ENCODE data around the gene SLC7A1.

The SLC7A1 gene

DNA sequence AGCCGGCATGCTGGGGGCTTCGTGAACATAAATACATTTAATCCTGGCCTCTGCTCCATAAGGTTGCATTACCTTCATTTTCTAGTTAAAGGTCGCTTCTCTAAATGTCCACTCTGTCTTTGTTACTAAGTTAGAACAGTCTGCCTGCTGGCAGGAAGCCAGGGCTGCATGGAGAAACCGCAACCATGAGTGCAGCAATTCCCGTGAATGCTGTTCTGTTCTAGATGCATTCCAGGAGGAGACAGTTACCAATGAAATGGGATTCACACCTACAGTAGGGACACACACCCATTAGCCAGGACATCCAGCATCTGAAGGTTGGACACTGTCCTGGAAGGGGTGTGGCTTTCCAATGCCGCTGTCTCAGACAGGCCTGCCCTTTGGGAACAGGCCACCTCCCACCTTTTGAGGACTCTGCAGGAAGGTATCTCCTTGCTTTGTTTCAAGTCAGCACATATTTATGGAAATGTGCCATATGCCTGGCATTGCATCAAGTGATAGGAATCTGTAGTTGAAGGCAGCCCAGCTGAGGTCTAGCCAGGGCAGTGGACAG, 129.7 kb downstream of the SLC7A1 start:
- no peak overlapping the region for H3K4me3 ChIP-seq (replicated peaks; ENCODE audit: low read depth, low read length)
- peak; percentile 66 for DNase-seq (ENCODE audit: extremely low read depth, low read depth)
- TF ChIP-seq, protein P1, sequence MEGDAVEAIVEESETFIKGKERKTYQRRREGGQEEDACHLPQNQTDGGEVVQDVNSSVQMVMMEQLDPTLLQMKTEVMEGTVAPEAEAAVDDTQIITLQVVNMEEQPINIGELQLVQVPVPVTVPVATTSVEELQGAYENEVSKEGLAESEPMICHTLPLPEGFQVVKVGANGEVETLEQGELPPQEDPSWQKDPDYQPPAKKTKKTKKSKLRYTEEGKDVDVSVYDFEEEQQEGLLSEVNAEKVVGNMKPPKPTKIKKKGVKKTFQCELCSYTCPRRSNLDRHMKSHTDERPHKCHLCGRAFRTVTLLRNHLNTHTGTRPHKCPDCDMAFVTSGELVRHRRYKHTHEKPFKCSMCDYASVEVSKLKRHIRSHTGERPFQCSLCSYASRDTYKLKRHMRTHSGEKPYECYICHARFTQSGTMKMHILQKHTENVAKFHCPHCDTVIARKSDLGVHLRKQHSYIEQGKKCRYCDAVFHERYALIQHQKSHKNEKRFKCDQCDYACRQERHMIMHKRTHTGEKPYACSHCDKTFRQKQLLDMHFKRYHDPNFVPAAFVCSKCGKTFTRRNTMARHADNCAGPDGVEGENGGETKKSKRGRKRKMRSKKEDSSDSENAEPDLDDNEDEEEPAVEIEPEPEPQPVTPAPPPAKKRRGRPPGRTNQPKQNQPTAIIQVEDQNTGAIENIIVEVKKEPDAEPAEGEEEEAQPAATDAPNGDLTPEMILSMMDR (IDR thresholded peaks at IDR 0.05; ENCODE audit: low read depth, low read length, missing control alignments): no peak

DNA sequence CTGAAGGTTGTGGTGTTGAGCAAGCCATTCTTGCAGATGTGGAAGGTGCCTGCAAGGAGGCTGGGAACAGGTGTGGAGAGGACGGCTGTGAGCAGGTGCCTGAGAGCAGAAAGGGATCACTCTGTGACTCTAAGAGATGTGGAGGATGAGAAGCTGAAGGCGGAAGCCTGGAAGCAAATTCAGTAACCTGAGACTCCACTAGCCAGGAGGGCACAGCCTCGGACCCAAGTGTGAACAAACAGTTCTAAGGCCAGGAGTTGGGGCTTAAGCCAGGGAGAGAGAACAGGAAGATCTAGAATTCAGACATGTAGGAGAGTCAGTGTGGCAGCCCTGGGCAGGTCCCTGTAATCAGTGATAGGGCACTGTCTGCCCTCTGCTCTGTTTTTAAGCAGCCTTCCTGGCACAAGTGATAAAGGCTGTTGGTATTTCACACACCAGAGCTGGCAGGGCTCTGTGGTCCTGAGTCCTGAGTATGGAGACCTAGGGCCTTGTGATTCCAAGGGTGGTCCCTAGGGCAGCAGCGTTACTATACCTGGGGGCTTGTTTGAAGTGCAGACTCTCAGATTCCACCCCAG, 131.3 kb downstream of the SLC7A1 start:
- H3K4me3 ChIP-seq (replicated peaks; ENCODE audit: low read depth, low read length): no peak overlapping the region
- TF ChIP-seq, protein P1 (IDR thresholded peaks at IDR 0.05; ENCODE audit: low read depth, low read length, missing control alignments): no peak
- no peak for DNase-seq (ENCODE audit: extremely low read depth, low read depth)

DNA sequence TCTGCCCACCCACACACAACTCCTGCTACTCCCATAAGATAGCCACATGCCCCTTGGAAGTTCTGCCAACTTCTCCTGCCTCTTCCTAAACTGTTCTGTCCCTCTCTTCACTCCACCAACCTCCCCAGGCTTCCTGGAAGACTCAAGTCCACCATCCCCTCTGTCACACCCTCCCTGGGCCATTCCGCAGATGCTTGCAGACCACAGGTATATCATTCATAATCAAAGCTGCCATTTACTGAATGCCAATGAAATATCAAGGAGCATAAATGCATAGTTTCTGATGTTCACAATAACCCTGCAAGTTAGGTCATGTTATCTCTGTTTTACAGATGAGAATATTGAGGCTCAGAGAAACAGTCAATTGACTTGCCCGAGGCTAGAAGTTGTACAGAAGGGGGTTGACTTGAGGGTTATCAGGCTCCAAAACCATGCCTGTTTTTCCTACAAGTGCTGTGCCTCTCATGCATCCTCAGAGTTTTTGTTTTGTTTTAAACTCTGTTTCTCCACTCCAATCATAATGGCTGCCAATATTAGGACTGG, 135.6 kb downstream of the SLC7A1 start:
- TF ChIP-seq, protein P1 (IDR thresholded peaks at IDR 0.05; ENCODE audit: low read depth, low read length, missing control alignments): no peak
- no peak for DNase-seq (ENCODE audit: extremely low read depth, low read depth)
- no peak overlapping the region for H3K4me3 ChIP-seq (replicated peaks; ENCODE audit: low read depth, low read length)
